Heart right ventricle (tissue), 16 donors: Measurements from ENCODE around the gene ARID2. TPM values are rescaled to one million over a fixed set of nuclear protein-coding genes. Genes with fewer than 3 reads are reported as not detected.

Experiments used
- ATAC-seq, 8 donors: fragments of 200-7000 bp; cut with Tn5 transposase; one replicate each; pipeline ENCODE4 v1.9.1; 2020; ENCODE audit warnings: mild to moderate bottlenecking in 8 of 8, moderate library complexity in 8 of 8, moderate number of reproducible peaks in 1 of 8
- DNase-seq, 2 donors: peaks; one replicate each; pipeline ENCODE4 v3.0.0-alpha.2; 2020
- H3K27ac ChIP-seq, 10 donors: fragments of 200-600 bp; sonication (generic) in 2 of 10; one replicate each; pipeline versions ENCODE4 v1.5.0 to v1.8.0; 2020 to 2022; ENCODE audit warnings: mild to moderate bottlenecking in 3 of 10
- H3K27me3 ChIP-seq, 7 donors: fragments of 200-600 bp; one replicate each; pipeline ENCODE4 v1.8.0; 2021 to 2022; ENCODE audit warnings: mild to moderate bottlenecking in 2 of 7
- H3K36me3 ChIP-seq, 9 donors: fragments of 200-600 bp; sonication (generic) in 1 of 9; one replicate each; pipeline versions ENCODE4 v1.5.0 to v1.8.0; 2020 to 2022; ENCODE audit warnings: mild to moderate bottlenecking in 2 of 9
- H3K4me1 ChIP-seq, 9 donors: fragments of 200-600 bp; sonication (generic) in 1 of 9; one replicate each; pipeline versions ENCODE4 v1.5.0 to v1.8.0; 2020 to 2022; ENCODE audit warnings: mild to moderate bottlenecking in 4 of 9
- H3K4me3 ChIP-seq, 10 donors: fragments of 200-600 bp; sonication (generic) in 2 of 10; one replicate each; pipeline versions ENCODE4 v1.5.0 to v1.8.0; 2020 to 2022; ENCODE audit warnings: mild to moderate bottlenecking in 7 of 10, moderate library complexity in 2 of 10
- H3K9me3 ChIP-seq, 11 donors: fragments of 200-600 bp in 10 of 11; sonication (generic) in 2 of 11; one replicate each; pipeline versions ENCODE4 v1.5.0 to v1.8.0; 2013 to 2022; ENCODE audit warnings: mild to moderate bottlenecking in 2 of 11, control low read depth in 1 of 11, moderate library complexity in 1 of 11
- WGBS, 2 donors: extraction: QIAGEN DNeasy Blood & Tissue Kit; methylation state at CpG; one replicate each; pipeline ENCODE4 v1.1.7; 2013; ENCODE audit warnings: inconsistent platforms in 1 of 2; 5-methylcytosine and 5-hydroxymethylcytosine counted together
- intact Hi-C, 10 donors: fragments of 100-400 bp; cut with DNase I; formaldehyde crosslinking; loops; one replicate each; pipeline versions ENCODE4 v1.11.1 to v1.14.2; 2022
- polyA plus RNA-seq, 2 donors: library from polyadenylated mRNA; stranded (reverse); fragments of 200-250 nt; gene quantifications; one replicate each; pipeline ENCODE4 v1.2.3, GENCODE V29; 2013
- total RNA-seq, 10 donors: library from RNA; stranded (reverse); fragmentation: NEBNext Ultra II Directional in 3 of 10; extraction: Animal tissue kit (Norgen Biotek cat#: 25700) in 3 of 10; gene quantifications; one replicate each; pipeline versions ENCODE4 v1.2.1 to v1.2.4, GENCODE V29; 2021 to 2023
- TF ChIP-seq, protein P1 (sequence below), 9 donors: fragments of 200-600 bp; sonication (generic) in 2 of 9; IDR thresholded peaks; one replicate each; pipeline versions ENCODE4 v1.5.0 to v1.8.0; 2021 to 2022; ENCODE audit warnings: antibody characterized with exemption in 9 of 9, mild to moderate bottlenecking in 5 of 9, moderate library complexity in 1 of 9
- donor health status: Arrhythmogenic right ventricular cardiomyopathy.
- donor health status: ischemic (EF 13 %, LVEDD 7.1; RV severe dilation, severe dysfunction).
- donor health status: healthy with polysubstance abuse.
- donor health status: DM: no; HTN: yes; CAD: no.
- donor health status: DM: no; HTN: no; CAD: no.
- donor health status: ischemic (EF 25% LVEDD 6.9; RV normal size, moderate dysfunction).
- donor health status: ischemic (EF 25% LVEDD 5.7; RV mildly dilated, moderate dysfunction).
- donor health status: healthy.
- donor health status: DM: yes; HTN: yes; CAD: no.
- donor health status: Ischemic cardiomyopathy.
- donor health status: ischemic (EF 35%, LVEDD 5.7; RV mildly dilated, moderate dysfunction).
- donor health status: nonischemic (EF 11% LVEDD 7.7; RV severe dilation, severe dysfunction).
- donor health status: DM: yes; HTN: yes; CAD: no.
- donor health status: PGD.
- donor health status: ischemic (EF 29% LVEDD 5.4; RV normal size, mild dysfunction).
- donor health status: nonischemic (EF 23%, LVEDD 6.1; RV moderate dilation, normal function).

Gene ARID2
- total and polyA plus RNA-seq, 12 donors, result 3.0 to 28.8 (median 18.6) TPM

GRCh38 chr12:45775964-45776363, 46.5 kb downstream of the ARID2 start:
- DNase-seq, result no peak
- intact Hi-C loops, result no loop called here
- Histone ChIP-seq H3K36me3 (no peaks in the 10 kb centered on the region), H3K27me3 (no peaks in the 10 kb centered on the region), H3K27ac (peak overlapping the region in 3 of 10 donors; percentile 34 to 45 (median 37)), H3K4me1 (peaks cover 0 to 52% (median 28%) of the 10 kb centered on the region in 9 donors), H3K9me3 (no peaks in the 10 kb centered on the region), H3K4me3 (no peak overlapping the region)
- ATAC-seq, result peak in 3 of 8 donors; percentile 37 to 52 (median 43)
- WGBS, 2 donors, result 48 to 50% methylated on average over 2 of the region's 2 CpGs
- TF ChIP-seq, protein P1, sequence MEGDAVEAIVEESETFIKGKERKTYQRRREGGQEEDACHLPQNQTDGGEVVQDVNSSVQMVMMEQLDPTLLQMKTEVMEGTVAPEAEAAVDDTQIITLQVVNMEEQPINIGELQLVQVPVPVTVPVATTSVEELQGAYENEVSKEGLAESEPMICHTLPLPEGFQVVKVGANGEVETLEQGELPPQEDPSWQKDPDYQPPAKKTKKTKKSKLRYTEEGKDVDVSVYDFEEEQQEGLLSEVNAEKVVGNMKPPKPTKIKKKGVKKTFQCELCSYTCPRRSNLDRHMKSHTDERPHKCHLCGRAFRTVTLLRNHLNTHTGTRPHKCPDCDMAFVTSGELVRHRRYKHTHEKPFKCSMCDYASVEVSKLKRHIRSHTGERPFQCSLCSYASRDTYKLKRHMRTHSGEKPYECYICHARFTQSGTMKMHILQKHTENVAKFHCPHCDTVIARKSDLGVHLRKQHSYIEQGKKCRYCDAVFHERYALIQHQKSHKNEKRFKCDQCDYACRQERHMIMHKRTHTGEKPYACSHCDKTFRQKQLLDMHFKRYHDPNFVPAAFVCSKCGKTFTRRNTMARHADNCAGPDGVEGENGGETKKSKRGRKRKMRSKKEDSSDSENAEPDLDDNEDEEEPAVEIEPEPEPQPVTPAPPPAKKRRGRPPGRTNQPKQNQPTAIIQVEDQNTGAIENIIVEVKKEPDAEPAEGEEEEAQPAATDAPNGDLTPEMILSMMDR (IDR thresholded peaks at IDR 0.05), result no peak

DNA sequence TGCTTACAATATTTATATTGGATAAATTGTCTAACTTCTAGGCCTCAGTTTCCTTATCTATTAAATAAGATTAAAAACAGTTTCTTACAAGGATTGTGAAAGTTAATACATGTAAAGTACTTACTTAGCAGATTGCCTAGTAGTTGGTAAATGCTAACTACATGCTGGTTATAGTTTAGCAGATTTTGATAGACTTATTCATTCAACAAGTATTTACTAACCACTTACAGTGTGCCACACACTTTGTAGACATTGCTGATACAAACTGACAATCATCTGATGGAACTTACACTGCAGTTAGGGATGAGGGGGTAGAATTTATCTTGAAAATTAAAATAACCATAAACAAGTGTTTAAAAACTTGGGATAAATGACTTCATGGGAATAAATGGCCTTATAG, 50.4 kb downstream of the ARID2 start:
- no peaks in the 10 kb centered on the region for H3K27me3 ChIP-seq
- no peak overlapping the region for H3K27ac ChIP-seq
- H3K4me3 ChIP-seq, result no peak overlapping the region
- no peaks in the 10 kb centered on the region for H3K9me3 ChIP-seq
- intact Hi-C loops, result no loop called here
- ATAC-seq (no peak), DNase-seq (no peak)
- H3K4me1 ChIP-seq, result peaks cover 0 to 26% (median 8%) of the 10 kb centered on the region in 9 donors
- TF ChIP-seq, protein P1 (IDR thresholded peaks at IDR 0.05), result no peak
- no peaks in the 10 kb centered on the region for H3K36me3 ChIP-seq

DNA sequence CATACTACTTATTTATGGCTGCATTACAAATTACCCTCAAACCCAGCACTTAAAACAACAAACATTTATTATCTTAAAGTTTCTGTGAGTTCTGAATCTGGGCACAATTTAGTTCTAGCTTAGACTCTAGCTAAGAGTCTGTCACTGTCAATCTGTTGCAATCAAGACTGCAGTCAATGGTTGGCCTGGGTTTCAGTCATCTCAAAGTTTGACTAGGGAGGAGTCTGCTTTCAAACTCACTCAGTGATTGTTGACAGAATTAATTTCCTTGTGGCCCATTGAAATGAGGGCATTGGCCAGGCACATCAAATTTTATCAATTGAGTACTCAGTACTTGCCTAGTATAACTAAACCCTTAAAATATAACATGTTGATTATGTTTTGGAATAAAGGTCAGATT, 51.6 kb downstream of the ARID2 start:
- TF ChIP-seq, protein P1 (IDR thresholded peaks at IDR 0.05), result no peak
- intact Hi-C loops, result no loop called here
- no peak overlapping the region for H3K4me3 ChIP-seq

DNA sequence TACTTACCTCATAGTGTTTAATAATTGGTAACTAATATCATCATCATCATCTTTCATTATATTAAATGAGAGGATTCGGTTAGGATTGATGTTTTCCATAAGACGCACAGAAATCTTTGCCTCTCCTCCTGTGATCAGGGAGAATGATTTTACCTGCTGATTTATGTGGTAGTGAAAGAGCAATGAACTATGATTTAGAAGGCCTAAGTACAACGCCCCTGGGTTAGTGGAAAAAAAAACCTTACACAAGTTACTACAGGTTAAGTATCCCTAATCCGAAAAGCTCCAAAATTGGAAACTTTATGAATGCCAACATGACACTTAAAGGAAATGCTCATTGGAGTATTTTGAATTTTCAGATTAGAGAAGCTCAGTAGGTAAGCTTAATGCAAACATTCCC, 55.8 kb downstream of the ARID2 start:
- H3K9me3 ChIP-seq, result no peaks in the 10 kb centered on the region
- peaks cover 0 to 22% (median 13%) of the 10 kb centered on the region in 9 donors for H3K4me1 ChIP-seq
- no peak overlapping the region for H3K4me3 ChIP-seq
- intact Hi-C loops, result no loop called here
- H3K27ac ChIP-seq, result no peak overlapping the region
- no peaks in the 10 kb centered on the region for H3K36me3 ChIP-seq
- DNase-seq (no peak), ATAC-seq (no peak)
- no peaks in the 10 kb centered on the region for H3K27me3 ChIP-seq
- TF ChIP-seq, protein P1 (IDR thresholded peaks at IDR 0.05), result no peak
- 97 to 98% methylated on average over 4 of the region's 4 CpGs for WGBS, 2 donors

More for the DNA sequence above, 51.6 kb downstream of the ARID2 start:
- no peaks in the 10 kb centered on the region for H3K9me3 ChIP-seq
- ATAC-seq (no peak), DNase-seq (no peak)
- no peaks in the 10 kb centered on the region for H3K27me3 ChIP-seq
- peaks cover 0 to 14% (median 1%) of the 10 kb centered on the region in 9 donors for H3K4me1 ChIP-seq
- H3K27ac ChIP-seq, result no peak overlapping the region
- no peaks in the 10 kb centered on the region for H3K36me3 ChIP-seq
